GM12892 (cell line): ENCODE results near the gene BANK1.

Source experiments
- POLR2A ChIP-seq: IDR thresholded peaks from 2 replicates; pipeline ENCODE4 v1.6.1; 2011; ENCODE audit warnings: low read depth, low read length, control low read depth
- POLR2AphosphoS5 ChIP-seq: IDR thresholded peaks from 2 replicates; pipeline ENCODE4 v1.6.1; 2011; ENCODE audit warnings: low read depth, low read length, control low read depth

- TF ChIP-seq POLR2A (no peak), POLR2AphosphoS5 (no peak)
Observed at GRCh38 chr4:101958547-101958946, 168.0 kb downstream of the BANK1 start.
